H9 (cell line): ENCODE results near the gene DRICH1. TPM values are rescaled to one million over a fixed set of nuclear protein-coding genes. Genes with fewer than 3 reads are reported as not detected.
"Not testable (repeated sequence)": the region's sequence is repeated elsewhere in the genome, so short reads cannot be mapped to it uniquely, and the experiment has no call there.

Source experiments
- DNase-seq: peaks from one replicate; pipeline ENCODE4 v3.0.0-alpha.2; 2017
- H2AFZ ChIP-seq: one replicate; pipeline ENCODE4 v1.6.1; 2013; ENCODE audit warnings: mild to moderate bottlenecking, low read length, control low read depth, moderate library complexity
- H2AK5ac ChIP-seq: 2 replicates; pipeline ENCODE4 v1.6.1; 2013; ENCODE audit warnings: low read length, control low read depth, mixed read lengths; ENCODE audit not compliant: insufficient read length
- H2BK120ac ChIP-seq: one replicate; pipeline ENCODE4 v1.6.1; 2013; ENCODE audit warnings: low read depth, mild to moderate bottlenecking, low read length, control low read depth, inconsistent platforms; ENCODE audit not compliant: poor library complexity, severe bottlenecking
- H2BK12ac ChIP-seq: 2 replicates; pipeline ENCODE4 v1.6.1; 2013; ENCODE audit warnings: low read length, control low read depth, mixed read lengths, low read depth; ENCODE audit not compliant: insufficient read length
- H2BK15ac ChIP-seq: 2 replicates; pipeline ENCODE4 v1.6.1; 2013; ENCODE audit warnings: low read depth, low read length, control low read depth
- H2BK20ac ChIP-seq: one replicate; pipeline ENCODE4 v1.6.1; 2013; ENCODE audit warnings: low read depth, mild to moderate bottlenecking, low read length, control low read depth, inconsistent platforms; ENCODE audit not compliant: poor library complexity, severe bottlenecking
- H2BK5ac ChIP-seq: 2 replicates; pipeline ENCODE4 v1.6.1; 2013; ENCODE audit warnings: low read length, control low read depth, mixed read lengths; ENCODE audit not compliant: insufficient read length
- H3K14ac ChIP-seq: 2 replicates; pipeline ENCODE4 v1.6.1; 2013; ENCODE audit warnings: low read length, control low read depth; ENCODE audit not compliant: insufficient read depth
- H3K18ac ChIP-seq: 2 replicates; pipeline ENCODE4 v1.6.1; 2013; ENCODE audit warnings: low read depth, mild to moderate bottlenecking, mixed read lengths, low read length, control low read depth; ENCODE audit not compliant: insufficient read length
- H3K23ac ChIP-seq: 2 replicates; pipeline ENCODE4 v1.6.1; 2013; ENCODE audit warnings: low read length, control low read depth, mixed read lengths, low read depth; ENCODE audit not compliant: insufficient read length
- H3K23me2 ChIP-seq: 2 replicates; pipeline ENCODE4 v1.6.1; 2013; ENCODE audit warnings: low read depth, mild to moderate bottlenecking, mixed read lengths, low read length, control low read depth; ENCODE audit not compliant: insufficient read length, poor library complexity, severe bottlenecking
- H3K27ac ChIP-seq: 2 replicates; pipeline ENCODE4 v1.5.1; 2013; ENCODE audit warnings: low read length, control low read depth, mixed read lengths, low read depth; ENCODE audit not compliant: insufficient read length
- H3K27me3 ChIP-seq: 2 replicates; pipeline ENCODE4 v1.6.1; 2013; ENCODE audit warnings: low read length, control low read depth, inconsistent platforms; ENCODE audit not compliant: insufficient read depth
- H3K4ac ChIP-seq: 2 replicates; pipeline ENCODE4 v1.6.1; 2013; ENCODE audit warnings: low read depth, mild to moderate bottlenecking, control low read depth, inconsistent platforms, low read length, moderate library complexity
- H3K4me1 ChIP-seq: 2 replicates; pipeline ENCODE4 v1.6.1; 2013; ENCODE audit warnings: low read length, control low read depth, inconsistent platforms; ENCODE audit not compliant: insufficient read depth
- H3K4me2 ChIP-seq: 2 replicates; pipeline ENCODE4 v1.6.1; 2013; ENCODE audit warnings: low read length, control low read depth, mixed read lengths; ENCODE audit not compliant: insufficient read length, insufficient read depth
- H3K56ac ChIP-seq: 2 replicates; pipeline ENCODE4 v1.6.1; 2013; ENCODE audit warnings: low read depth, mild to moderate bottlenecking, mixed read lengths, low read length, control low read depth; ENCODE audit not compliant: insufficient read length
- H3K79me1 ChIP-seq: 2 replicates; pipeline ENCODE4 v1.6.1; 2013; ENCODE audit warnings: low read depth, mild to moderate bottlenecking, moderate library complexity, low read length, control low read depth, inconsistent platforms; ENCODE audit not compliant: insufficient read depth, poor library complexity, severe bottlenecking
- H3K79me2 ChIP-seq: 2 replicates; pipeline ENCODE4 v1.6.1; 2013; ENCODE audit warnings: low read length, control low read depth, inconsistent platforms; ENCODE audit not compliant: insufficient read depth
- H3K9ac ChIP-seq: 2 replicates; pipeline ENCODE4 v1.6.1; 2013; ENCODE audit warnings: low read length, control low read depth, mixed read lengths; ENCODE audit not compliant: insufficient read length; ENCODE audit errors: extremely low read depth
- H3K9me3 ChIP-seq: one replicate; pipeline ENCODE4 v1.6.1; 2013; ENCODE audit warnings: low read depth, low read length, inconsistent platforms; ENCODE audit not compliant: control insufficient read depth
- H3T11ph ChIP-seq: one replicate; pipeline ENCODE4 v1.6.1; 2013; ENCODE audit warnings: mild to moderate bottlenecking, low read length, control low read depth, inconsistent platforms
- H4K20me1 ChIP-seq: one replicate; pipeline ENCODE4 v1.6.1; 2013; ENCODE audit not compliant: control insufficient read depth, insufficient read length, insufficient read depth
- H4K5ac ChIP-seq: 2 replicates; pipeline ENCODE4 v1.6.1; 2013; ENCODE audit warnings: low read depth, mild to moderate bottlenecking, mixed read lengths, low read length, control low read depth; ENCODE audit not compliant: insufficient read length
- H4K8ac ChIP-seq: replicated peaks from 2 replicates; pipeline ENCODE4 v1.6.1; 2013; ENCODE audit warnings: low read length, control low read depth, mixed read lengths, low read depth; ENCODE audit not compliant: insufficient read length
- H4K91ac ChIP-seq: 2 replicates; pipeline ENCODE4 v1.6.1; 2013; ENCODE audit warnings: low read depth, mild to moderate bottlenecking, moderate library complexity, mixed read lengths, low read length, control low read depth; ENCODE audit not compliant: insufficient read length
- H3K27ac Mint-ChIP-seq, 3 experiments: 2 replicates in 2 of 3; 3 replicates in 1 of 3; pipeline ENCODE4 v1.8.0; 2020 to 2021; ENCODE audit warnings: mixed read lengths in 3 of 3, mild to moderate bottlenecking in 1 of 3, moderate library complexity in 1 of 3
- H3K27me3 Mint-ChIP-seq: 2 replicates; pipeline ENCODE4 v1.8.0; 2021; ENCODE audit warnings: low read depth, mild to moderate bottlenecking, moderate library complexity, mixed read lengths
- H3K36me3 Mint-ChIP-seq, 3 experiments: 2 replicates in 2 of 3; 3 replicates in 1 of 3; pipeline ENCODE4 v1.8.0; 2020 to 2021; ENCODE audit warnings: low read depth in 3 of 3, mixed read lengths in 3 of 3; ENCODE audit not compliant: insufficient read depth in 1 of 3
- H3K4me1 Mint-ChIP-seq, 2 experiments: 2 replicates each; pipeline ENCODE4 v1.8.0; 2020; ENCODE audit warnings: mixed read lengths in 2 of 2
- H3K4me3 Mint-ChIP-seq, 2 experiments: 2 replicates in 1 of 2; 3 replicates in 1 of 2; pipeline ENCODE4 v1.8.0; 2020 to 2021; ENCODE audit warnings: mild to moderate bottlenecking in 2 of 2, mixed read lengths in 2 of 2, moderate library complexity in 1 of 2
- H3K9me3 Mint-ChIP-seq, 2 experiments: 2 replicates in 1 of 2; 3 replicates in 1 of 2; pipeline ENCODE4 v1.8.0; 2020; ENCODE audit warnings: mild to moderate bottlenecking in 2 of 2, mixed read lengths in 2 of 2, moderate library complexity in 1 of 2
- WGBS: extraction: QIAGEN DNeasy Blood & Tissue Kit; methylation state at CpG from one replicate; pipeline ENCODE4 v1.1.7; 2013; ENCODE audit warnings: missing lambda C conversion rate, low lambda C conversion rate, mixed read lengths; ENCODE audit not compliant: insufficient read length; ENCODE audit errors: extremely low coverage; 5-methylcytosine and 5-hydroxymethylcytosine counted together
- total RNA-seq: library from RNA; stranded (reverse); gene quantifications from 2 replicates; pipeline ENCODE4 v1.2.1, GENCODE V29; 2021

The DRICH1 gene
- total RNA-seq, 1 experiment from 2014 or later: not detected

- H4K5ac ChIP-seq: not testable (repeated sequence)
Observed at GRCh38 chr22:23560215-23560614, 71.9 kb downstream of the DRICH1 start.

More at GRCh38 chr22:23560215-23560614, 71.9 kb downstream of the DRICH1 start:
- H3K23me2 ChIP-seq, H3T11ph ChIP-seq, H4K8ac ChIP-seq, H3K4me3 Mint-ChIP-seq, H2AK5ac ChIP-seq, H3K18ac ChIP-seq, H3K4ac ChIP-seq, H2BK5ac ChIP-seq, H3K4me1 ChIP-seq, H3K4me2 ChIP-seq, H4K91ac ChIP-seq, H3K56ac ChIP-seq, H3K79me1 ChIP-seq, H3K9me3 Mint-ChIP-seq, H2BK12ac ChIP-seq, H3K27ac ChIP-seq, H3K27ac Mint-ChIP-seq, H2AFZ ChIP-seq, H3K9ac ChIP-seq, H3K36me3 Mint-ChIP-seq, H3K27me3 ChIP-seq, H3K14ac ChIP-seq, H2BK15ac ChIP-seq, H2BK20ac ChIP-seq, DNase-seq, H2BK120ac ChIP-seq, H3K23ac ChIP-seq, H3K79me2 ChIP-seq, H3K9me3 ChIP-seq, H4K20me1 ChIP-seq: not testable (repeated sequence)
- peaks cover 80% of the 10 kb centered on the region for H3K27me3 Mint-ChIP-seq
- H3K4me1 Mint-ChIP-seq: peaks cover 0 to 11% of the 10 kb centered on the region in 2 experiments; a peak in 2 of 4 replicates
- no CpG with 5 or more reads among the region's 1 CpG for WGBS

Other genes starting within 250 kb of the DRICH1 start
- not detected in 2 replicates for gene IGLL1, start 52.0 kb downstream of the DRICH1 start, total RNA-seq
- gene RGL4, start 58.7 kb upstream of the DRICH1 start, total RNA-seq: not detected in 2 replicates
- gene ZNF70, start 118.8 kb upstream of the DRICH1 start, total RNA-seq: 3.2 and 3.5 TPM in 2 replicates
- gene VPREB3, start 122.1 kb upstream of the DRICH1 start, total RNA-seq: 0.50 TPM in 2 replicates
- 0.81 and 1.8 TPM in 2 replicates for gene C22orf15, start 130.7 kb upstream of the DRICH1 start, total RNA-seq
- gene CHCHD10, start 135.7 kb upstream of the DRICH1 start, total RNA-seq: 47.5 and 53.7 TPM in 2 replicates
- 4.9 and 5.3 TPM in 2 replicates for gene MMP11, start 140.5 kb upstream of the DRICH1 start, total RNA-seq
- 132 and 136 TPM in 2 replicates for gene SMARCB1, start 154.6 kb upstream of the DRICH1 start, total RNA-seq
- 9.0 and 9.8 TPM in 2 replicates for gene DERL3, start 206.7 kb upstream of the DRICH1 start, total RNA-seq
- gene SLC2A11, start 225.6 kb upstream of the DRICH1 start, total RNA-seq: 12.1 and 15.0 TPM in 2 replicates